Endothelial cell of umbilical vein (primary cell): ENCODE data around the gene TRIM49D2. TPM values are rescaled to one million over a fixed set of nuclear protein-coding genes. Genes with fewer than 3 reads are reported as not detected.

ENCODE experiments used
- polyA plus RNA-seq, 4 experiments: library from polyadenylated mRNA; depleted of rRNA in 3 of 4; stranded (reverse) in 3 of 4; unstranded in 1 of 4; fragments of >200 nt; gene quantifications; 2 replicates each; pipeline versions ENCODE4 v1.2.1 to v1.2.3, GENCODE V29; 2011 to 2012; ENCODE audit warnings: missing spikeins in 1 of 4
- small RNA-seq: library from RNA; depleted of rRNA; stranded (forward); fragments of <200 nt; gene quantifications from one replicate; pipeline ENCODE3, GENCODE V24; 2012; ENCODE audit warnings: low replicate concordance, low read depth; ENCODE audit not compliant: insufficient read depth, insufficient read length
- total RNA-seq: library from RNA; stranded (reverse); gene quantifications from 2 replicates; pipeline ENCODE4 v1.2.3, GENCODE V29; 2021

Gene TRIM49D2
- total and polyA plus RNA-seq, 2 donors (not counting 3 experiments of a cell fraction or from before 2014, with no cell fraction given) = not detected

Small RNA genes within 50 kb of the gene (small RNA-seq; reads per million reads assigned to genes)
- not detected for gene AP004607.1

Other genes with a start within 250 kb of the TRIM49D2 start
- not detected in 2 replicates for gene TRIM77, start 213.8 kb upstream of the TRIM49D2 start, total RNA-seq
- gene TRIM77, start 213.8 kb upstream of the TRIM49D2 start, polyA plus RNA-seq = not detected in 2 replicates
- gene TRIM49, start 115.5 kb upstream of the TRIM49D2 start, total RNA-seq = not detected in 2 replicates
- gene TRIM49, start 115.5 kb upstream of the TRIM49D2 start, polyA plus RNA-seq = not detected in 2 replicates
- gene TRIM64B, start 45.6 kb upstream of the TRIM49D2 start, total RNA-seq = not detected in 2 replicates
- gene TRIM64B, start 45.6 kb upstream of the TRIM49D2 start, polyA plus RNA-seq = not detected in 2 replicates
- gene TRIM49D1, start 1.8 kb upstream of the TRIM49D2 start, total RNA-seq = not detected in 2 replicates
- gene TRIM49D1, start 1.8 kb upstream of the TRIM49D2 start, polyA plus RNA-seq = not detected in 2 replicates
- gene TRIM64, start 42.0 kb downstream of the TRIM49D2 start, total RNA-seq = not detected in 2 replicates
- not detected in 2 replicates for gene TRIM64, start 42.0 kb downstream of the TRIM49D2 start, polyA plus RNA-seq
- not detected in 2 replicates for gene TRIM49C, start 107.0 kb downstream of the TRIM49D2 start, total RNA-seq
- gene TRIM49C, start 107.0 kb downstream of the TRIM49D2 start, polyA plus RNA-seq = not detected in 2 replicates
- gene UBTFL1, start 161.9 kb downstream of the TRIM49D2 start, total RNA-seq = not detected in 2 replicates
- gene UBTFL1, start 161.9 kb downstream of the TRIM49D2 start, polyA plus RNA-seq = not detected in 2 replicates
- 1.1 and 1.8 TPM in 2 replicates for gene NAALAD2, start 210.6 kb downstream of the TRIM49D2 start, total RNA-seq
- 0.56 and 0.66 TPM in 2 replicates for gene NAALAD2, start 210.6 kb downstream of the TRIM49D2 start, polyA plus RNA-seq